ENCODE measurements around the gene ECM2.

DNA sequence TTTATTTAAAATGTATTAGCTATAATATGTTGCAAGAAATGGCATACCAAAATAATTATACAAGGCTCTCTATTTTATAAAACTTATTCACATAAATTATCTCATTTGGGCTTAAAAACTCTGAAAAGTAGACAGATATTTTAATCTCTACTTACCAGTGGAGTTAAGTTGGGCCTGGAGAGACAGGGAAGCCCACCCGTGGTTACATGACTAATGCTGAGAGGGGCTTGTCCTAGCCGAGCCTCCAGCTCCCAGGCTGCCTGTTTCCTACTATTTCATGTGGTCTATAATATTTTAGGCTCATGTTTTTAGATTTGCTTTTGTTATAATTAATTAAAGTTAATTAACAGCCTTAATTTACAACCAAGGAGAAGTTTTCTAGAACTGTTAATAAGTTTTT is 32.6 kb downstream of the ECM2 start:
- TF ChIP-seq EZH2 (IDR thresholded peaks at IDR 0.05; ENCODE audit: insufficient read depth, poor library complexity, severe bottlenecking) = no peak
- TF ChIP-seq EZH2phosphoT487 (IDR thresholded peaks at IDR 0.05; ENCODE audit: insufficient read depth, low read depth) = no peak

All from GM23248 (cell line).